H1 (cell line): ENCODE measurements around the gene SND1. TPM values are rescaled to one million over a fixed set of nuclear protein-coding genes. Genes with fewer than 3 reads are reported as not detected.

Source experiments
- CTCF ChIA-PET: fragments of 300-600 bp; sonication (Branson Sonifier 250); formaldehyde crosslinking; loops from one replicate; lab custom pipeline; 2021; ENCODE audit not compliant: partially characterized antibody; lab: Charles Lee
- POLR2A ChIA-PET: fragments of 300-600 bp; sonication (Branson Sonifier 250); formaldehyde crosslinking; loops from one replicate; lab custom pipeline; 2021; ENCODE audit warnings: inconsistent platforms; ENCODE audit not compliant: partially characterized antibody; lab: Charles Lee
- DNase-seq, 2 experiments: peaks; one replicate each; pipeline versions ENCODE4 v3.0.0 to v3.0.0-alpha.2; 2010 to 2022; ENCODE audit warnings: low spot score in 2 of 2, low read depth in 1 of 2, mixed read lengths in 1 of 2
- FAIRE-seq: peaks from 2 replicates; lab custom pipeline; 2011; peaks lifted over from hg19 to GRCh38; lab: Jason Lieb, UNC
- H2AFZ ChIP-seq: 2 replicates; pipeline ENCODE4 v1.8.1; 2012; ENCODE audit warnings: low read length, inconsistent platforms
- H2AK5ac ChIP-seq: 2 replicates; pipeline ENCODE4 v1.6.1; 2013; ENCODE audit warnings: low read depth, low read length
- H2BK120ac ChIP-seq: replicated peaks from 2 replicates; pipeline ENCODE3; 2013; ENCODE audit warnings: low read depth, low read length, inconsistent platforms
- H2BK12ac ChIP-seq: 2 replicates; pipeline ENCODE4 v1.6.1; 2013; ENCODE audit warnings: low read depth, low read length
- H2BK15ac ChIP-seq: 2 replicates; pipeline ENCODE4 v1.6.1; 2013; ENCODE audit warnings: low read length
- H2BK20ac ChIP-seq: 2 replicates; pipeline ENCODE4 v1.6.1; 2013; ENCODE audit warnings: low read length
- H2BK5ac ChIP-seq: 2 replicates; pipeline ENCODE4 v1.6.1; 2013; ENCODE audit warnings: low read depth, low read length
- H3K14ac ChIP-seq: 2 replicates; pipeline ENCODE4 v1.6.1; 2013; ENCODE audit warnings: inconsistent platforms; ENCODE audit not compliant: insufficient read length
- H3K18ac ChIP-seq: 2 replicates; pipeline ENCODE4 v1.6.1; 2013; ENCODE audit warnings: low read length; ENCODE audit errors: extremely low read depth
- H3K23ac ChIP-seq: 2 replicates; pipeline ENCODE4 v1.6.1; 2013; ENCODE audit warnings: inconsistent platforms; ENCODE audit not compliant: insufficient read length
- H3K23me2 ChIP-seq: 2 replicates; pipeline ENCODE4 v1.6.1; 2013; ENCODE audit warnings: low read depth, low read length
- H3K27ac ChIP-seq: 2 replicates; pipeline ENCODE4 v1.6.1; 2011; ENCODE audit warnings: low read depth, low read length, inconsistent platforms
- H3K27me3 ChIP-seq, 4 experiments: replicated peaks in 1 of 4; 1 replicate in 1 of 4; 2 replicates in 3 of 4; pipeline versions ENCODE4 v1.6.1 to v1.8.1; 2011 to 2013; ENCODE audit warnings: low read length in 3 of 4, mild to moderate bottlenecking in 3 of 4, inconsistent platforms in 2 of 4, mixed read lengths in 2 of 4, moderate library complexity in 1 of 4; ENCODE audit not compliant: control insufficient read depth in 3 of 4, insufficient read depth in 3 of 4; ENCODE audit errors: extremely low read depth in 1 of 4
- H3K36me3 ChIP-seq, 4 experiments: 2 replicates each; pipeline versions ENCODE4 v1.6.1 to v1.8.1; 2011 to 2013; ENCODE audit warnings: mild to moderate bottlenecking in 4 of 4, low read length in 3 of 4, moderate library complexity in 2 of 4, control low read depth in 1 of 4, inconsistent platforms in 1 of 4; ENCODE audit not compliant: insufficient read depth in 4 of 4, control insufficient read depth in 2 of 4
- H3K4ac ChIP-seq: replicated peaks from 2 replicates; pipeline ENCODE3; 2013; ENCODE audit warnings: low read length, low read depth, mixed read lengths, inconsistent platforms; ENCODE audit not compliant: insufficient read length
- H3K4me1 ChIP-seq, 4 experiments: replicated peaks in 1 of 4; 1 replicate in 1 of 4; 2 replicates in 3 of 4; pipeline versions ENCODE4 v1.6.1 to v1.8.1; 2011 to 2013; ENCODE audit warnings: low read length in 3 of 4, inconsistent platforms in 2 of 4, mixed read lengths in 1 of 4; ENCODE audit not compliant: insufficient read depth in 4 of 4, control insufficient read depth in 3 of 4
- H3K4me2 ChIP-seq, 2 experiments: 2 replicates each; pipeline versions ENCODE4 v1.6.1 to v1.8.1; 2011 to 2013; ENCODE audit warnings: low read depth in 2 of 2, low read length in 2 of 2, control low read depth in 1 of 2, inconsistent platforms in 1 of 2, mild to moderate bottlenecking in 1 of 2; ENCODE audit not compliant: insufficient read depth in 1 of 2
- H3K4me3 ChIP-seq, 4 experiments: fragments of 200-600, 300-600 bp in 1 of 4; sonication (generic), shearing (Covaris generic), sonication (Bioruptor Twin) in 1 of 4; 2 replicates each; pipeline versions ENCODE4 v1.5.1 to v1.8.1; 2011 to 2016; ENCODE audit warnings: low read length in 4 of 4, low read depth in 3 of 4, control low read depth in 2 of 4, inconsistent platforms in 2 of 4, mild to moderate bottlenecking in 2 of 4, mixed read lengths in 1 of 4, moderate library complexity in 1 of 4; ENCODE audit not compliant: insufficient read depth in 2 of 4; ENCODE audit errors: extremely low read depth in 1 of 4
- H3K56ac ChIP-seq: replicated peaks from 2 replicates; pipeline ENCODE3; 2013; ENCODE audit warnings: low read depth, mild to moderate bottlenecking, mixed read lengths, low read length, inconsistent platforms; ENCODE audit not compliant: insufficient read length
- H3K79me1 ChIP-seq: 2 replicates; pipeline ENCODE4 v1.6.1; 2013; ENCODE audit warnings: low read depth, low read length, control low read depth
- H3K79me2 ChIP-seq, 2 experiments: 2 replicates each; pipeline versions ENCODE4 v1.6.1 to v1.8.1; 2012 to 2013; ENCODE audit warnings: low read length in 2 of 2, mild to moderate bottlenecking in 2 of 2, inconsistent platforms in 1 of 2; ENCODE audit not compliant: insufficient read depth in 2 of 2, control insufficient read depth in 1 of 2
- H3K9ac ChIP-seq, 4 experiments: replicated peaks in 1 of 4; 1 replicate in 1 of 4; 2 replicates in 3 of 4; pipeline versions ENCODE4 v1.6.1 to v1.8.1; 2011 to 2013; ENCODE audit warnings: low read depth in 3 of 4, low read length in 3 of 4, control low read depth in 2 of 4, mild to moderate bottlenecking in 2 of 4, moderate library complexity in 2 of 4, inconsistent platforms in 1 of 4; ENCODE audit errors: extremely low read depth in 1 of 4
- H3K9me3 ChIP-seq, 2 experiments: 2 replicates each; pipeline versions ENCODE4 v1.6.1 to v1.8.1; 2012 to 2013; ENCODE audit warnings: mild to moderate bottlenecking in 2 of 2, moderate library complexity in 2 of 2, control low read depth in 1 of 2, inconsistent platforms in 1 of 2, low read depth in 1 of 2, low read length in 1 of 2, mixed read lengths in 1 of 2; ENCODE audit not compliant: insufficient read depth in 2 of 2
- H4K20me1 ChIP-seq, 2 experiments: replicated peaks in 1 of 2; 2 replicates each; pipeline versions ENCODE3 to v1.8.1; 2011 to 2013; ENCODE audit warnings: inconsistent platforms in 2 of 2, low read length in 2 of 2, mild to moderate bottlenecking in 1 of 2; ENCODE audit not compliant: insufficient read depth in 2 of 2, control insufficient read depth in 1 of 2
- H4K5ac ChIP-seq: 2 replicates; pipeline ENCODE4 v1.6.1; 2013; ENCODE audit warnings: low read length, low read depth, mixed read lengths, inconsistent platforms; ENCODE audit not compliant: insufficient read length
- H4K8ac ChIP-seq: 2 replicates; pipeline ENCODE4 v1.8.0; 2013; ENCODE audit warnings: mild to moderate bottlenecking, moderate library complexity, low read length, inconsistent platforms; ENCODE audit not compliant: insufficient read depth; ENCODE audit errors: extremely low read depth
- H4K91ac ChIP-seq: replicated peaks from 2 replicates; pipeline ENCODE3; 2013; ENCODE audit warnings: low read length, mixed read lengths, inconsistent platforms; ENCODE audit not compliant: insufficient read length
- KDM5A ChIP-seq: fragments of 200-600 bp; IDR thresholded peaks from 2 replicates; pipeline ENCODE4 v1.7.1; 2012; ENCODE audit warnings: mild to moderate bottlenecking, low read length, inconsistent platforms, mixed read lengths
- POU5F1 ChIP-seq: IDR thresholded peaks from 2 replicates; pipeline ENCODE4 v1.6.1; 2011; ENCODE audit warnings: low read depth, mild to moderate bottlenecking, low read length, moderate library complexity
- RAD21 ChIP-seq, 2 experiments: IDR thresholded peaks in 1 of 2; conservative IDR thresholded peaks in 1 of 2; 2 replicates each; pipeline ENCODE4 v1.6.1; 2011; ENCODE audit warnings: low read depth in 2 of 2, low read length in 2 of 2, improper control_type of control experiment in 1 of 2, inconsistent platforms in 1 of 2, mild to moderate bottlenecking in 1 of 2, moderate library complexity in 1 of 2
- RBBP5 ChIP-seq: IDR thresholded peaks from 2 replicates; pipeline ENCODE4 v1.7.1; 2012; ENCODE audit warnings: low read depth, mild to moderate bottlenecking, inconsistent platforms, low read length, moderate library complexity, borderline replicate concordance
- SIX5 ChIP-seq: IDR thresholded peaks from 2 replicates; pipeline ENCODE4 v1.6.1; 2011; ENCODE audit warnings: mild to moderate bottlenecking, low read depth, low read length
- SP1 ChIP-seq: IDR thresholded peaks from 2 replicates; pipeline ENCODE4 v1.6.1; 2011; ENCODE audit warnings: low read depth, low read length
- TCF12 ChIP-seq: IDR thresholded peaks from 2 replicates; pipeline ENCODE4 v1.6.1; 2011; ENCODE audit warnings: low read depth, mild to moderate bottlenecking, low read length
- WGBS, 2 experiments: shearing (Covaris generic) in 1 of 2; methylation state at CpG; one replicate each; pipeline versions ENCODE4 v1.1.6 to v1.1.7; 2013 to 2015; ENCODE audit warnings: low lambda C conversion rate in 2 of 2, mixed read lengths in 2 of 2, inconsistent platforms in 1 of 2, low coverage in 1 of 2, missing lambda C conversion rate in 1 of 2; ENCODE audit not compliant: insufficient replicate concordance in 2 of 2, insufficient coverage in 1 of 2, insufficient read length in 1 of 2; ENCODE audit errors: extremely low coverage in 1 of 2, missing lambda C conversion rate in 1 of 2; 5-methylcytosine and 5-hydroxymethylcytosine counted together
- polyA plus RNA-seq, 7 experiments: library from polyadenylated mRNA; depleted of rRNA in 3 of 7; stranded (reverse) in 5 of 7; unstranded in 2 of 7; fragments of >200 nt in 5 of 7; fragments of 200-250 nt in 2 of 7; gene quantifications; 1 replicate in 5 of 7; 2 replicates in 1 of 7; 4 replicates in 1 of 7; pipeline versions ENCODE4 v1.2.1 to v1.2.3, GENCODE V29; 2011 to 2013; ENCODE audit warnings: missing spikeins in 2 of 7, mixed read lengths in 2 of 7
- total RNA-seq: library from RNA; stranded (reverse); fragmentation: NEBNext Ultra II Directional; extraction: Animal tissue kit (Norgen Biotek cat#: 25700); gene quantifications from 2 replicates; pipeline ENCODE4 v1.2.1, GENCODE V29; 2021
- TF ChIP-seq, protein P1 (sequence below): IDR thresholded peaks from 2 replicates; pipeline ENCODE4 v1.6.1; 2011; ENCODE audit warnings: low read depth, mild to moderate bottlenecking, low read length; ENCODE audit not compliant: insufficient read depth
- TF ChIP-seq, protein P2 (sequence below): IDR thresholded peaks from 2 replicates; pipeline ENCODE4 v1.6.1; 2012; ENCODE audit warnings: inconsistent platforms
- TF ChIP-seq, protein P3 (sequence below): IDR thresholded peaks from 2 replicates; pipeline ENCODE4 v1.6.1; 2011; ENCODE audit warnings: low read length, improper control_type of control experiment

SND1 gene
- total and polyA plus RNA-seq, 2 of the 8 experiments (the other 6 are each of a cell fraction or from before 2014, with no cell fraction given) = 122 to 290 TPM

DNA sequence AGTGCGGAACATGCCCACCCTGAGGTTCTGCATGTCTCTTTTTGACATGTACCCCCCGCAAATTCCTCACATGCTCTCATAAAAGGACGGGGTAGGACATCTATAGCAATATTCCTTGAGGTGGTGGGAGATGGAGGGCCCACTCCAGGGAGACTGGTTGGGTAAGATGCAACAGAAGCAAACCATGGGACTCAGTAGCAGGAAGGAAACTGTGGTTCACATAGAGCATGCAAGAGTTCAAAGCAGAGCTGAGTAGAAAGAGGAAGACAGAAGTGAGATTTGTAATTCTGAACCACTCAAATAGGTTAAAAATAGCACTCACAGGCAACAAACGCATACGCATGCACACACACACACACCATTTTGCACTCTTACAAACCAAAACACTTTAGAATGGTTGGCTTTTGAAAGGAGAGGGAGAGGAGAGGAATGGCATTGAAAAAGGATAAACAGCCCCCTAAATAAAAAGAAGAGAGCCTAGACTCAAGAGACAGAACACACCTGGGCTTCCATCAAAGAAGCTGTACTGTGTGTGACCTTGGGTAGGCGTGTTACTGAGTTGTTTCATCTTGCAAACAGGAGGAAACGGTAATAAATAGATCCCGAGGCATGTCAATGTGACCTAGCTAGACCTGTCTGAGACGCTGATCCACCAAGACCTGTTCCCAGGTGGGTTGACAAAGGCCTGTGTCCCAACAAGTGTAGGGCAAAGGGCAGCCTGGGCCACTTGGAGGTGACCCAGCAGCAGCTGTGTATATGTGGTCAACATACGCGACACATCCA, 456.8 kb downstream of the SND1 start:
- CTCF ChIA-PET = interaction anchor here (0.5 to 5.3 kb wide), 12 partner anchors 10 to 213 kb away, joined by 3 to 63 read pairs (median 4); no protein-coding TSS in a partner anchor
- H2BK5ac ChIP-seq = no peak overlapping the region
- no peak overlapping the region for H2AK5ac ChIP-seq
- no peak overlapping the region for H3K4me3 ChIP-seq
- no peak overlapping the region for H2BK15ac ChIP-seq
- no peaks in the 10 kb centered on the region for H3K79me2 ChIP-seq
- H4K8ac ChIP-seq = no peak overlapping the region
- no peak overlapping the region for H4K91ac ChIP-seq
- no peak overlapping the region for H2AFZ ChIP-seq
- 85% methylated on average over 11 of the region's 11 CpGs; no CpG with 5 or more reads in 1 of the 2 experiments for WGBS, 2 experiments
- no peak overlapping the region for H4K5ac ChIP-seq
- no peaks in the 10 kb centered on the region; a peak in 2 of 7 replicates for H3K4me1 ChIP-seq
- POLR2A ChIA-PET = interaction anchor here (0.9 kb wide), 1 partner anchor 9 kb away, joined by 3 read pairs; no protein-coding TSS in a partner anchor
- no peak overlapping the region for H3K4me2 ChIP-seq
- FAIRE-seq (no peak), DNase-seq (no peak)
- no peaks in the 10 kb centered on the region for H3K9me3 ChIP-seq
- no peaks in the 10 kb centered on the region for H3K79me1 ChIP-seq
- no peak overlapping the region for H3K4ac ChIP-seq
- H2BK20ac ChIP-seq = no peak overlapping the region
- no peak overlapping the region for H3K18ac ChIP-seq
- H3K23ac ChIP-seq = no peak overlapping the region
- no peak overlapping the region for H2BK120ac ChIP-seq
- H3K36me3 ChIP-seq = no peaks in the 10 kb centered on the region
- H2BK12ac ChIP-seq = no peak overlapping the region
- peaks cover 2% of the 10 kb centered on the region; the same call in 1 of the 2 replicates for H3K23me2 ChIP-seq
- H3K27me3 ChIP-seq = peaks cover 9 to 25% (median 19%) of the 10 kb centered on the region in 4 experiments
- H3K56ac ChIP-seq = no peak overlapping the region
- no peak overlapping the region for H3K9ac ChIP-seq
- no peak overlapping the region for H3K27ac ChIP-seq
- H4K20me1 ChIP-seq = no peaks in the 10 kb centered on the region
- H3K14ac ChIP-seq = no peak overlapping the region
- TF ChIP-seq SIX5 = no peak
- TF ChIP-seq, protein P1, sequence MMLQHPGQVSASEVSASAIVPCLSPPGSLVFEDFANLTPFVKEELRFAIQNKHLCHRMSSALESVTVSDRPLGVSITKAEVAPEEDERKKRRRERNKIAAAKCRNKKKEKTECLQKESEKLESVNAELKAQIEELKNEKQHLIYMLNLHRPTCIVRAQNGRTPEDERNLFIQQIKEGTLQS = no peak
- no peak for TF ChIP-seq KDM5A
- TF ChIP-seq TCF12 = no peak
- TF ChIP-seq, protein P2, sequence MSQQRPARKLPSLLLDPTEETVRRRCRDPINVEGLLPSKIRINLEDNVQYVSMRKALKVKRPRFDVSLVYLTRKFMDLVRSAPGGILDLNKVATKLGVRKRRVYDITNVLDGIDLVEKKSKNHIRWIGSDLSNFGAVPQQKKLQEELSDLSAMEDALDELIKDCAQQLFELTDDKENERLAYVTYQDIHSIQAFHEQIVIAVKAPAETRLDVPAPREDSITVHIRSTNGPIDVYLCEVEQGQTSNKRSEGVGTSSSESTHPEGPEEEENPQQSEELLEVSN = no peak
- TF ChIP-seq, protein P3, sequence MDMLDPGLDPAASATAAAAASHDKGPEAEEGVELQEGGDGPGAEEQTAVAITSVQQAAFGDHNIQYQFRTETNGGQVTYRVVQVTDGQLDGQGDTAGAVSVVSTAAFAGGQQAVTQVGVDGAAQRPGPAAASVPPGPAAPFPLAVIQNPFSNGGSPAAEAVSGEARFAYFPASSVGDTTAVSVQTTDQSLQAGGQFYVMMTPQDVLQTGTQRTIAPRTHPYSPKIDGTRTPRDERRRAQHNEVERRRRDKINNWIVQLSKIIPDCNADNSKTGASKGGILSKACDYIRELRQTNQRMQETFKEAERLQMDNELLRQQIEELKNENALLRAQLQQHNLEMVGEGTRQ = no peak
- no peak for TF ChIP-seq RBBP5
- no peak for TF ChIP-seq RAD21 (IDR thresholded peaks at IDR 0.05 in 1 of 2, conservative IDR thresholded peaks at IDR 0.05 in 1 of 2; ENCODE audit: low read depth in 2 of 2, low read length in 2 of 2)
- no peak for TF ChIP-seq POU5F1
- no peak for TF ChIP-seq SP1
